HCT116 (cell line): ENCODE results near the gene HLA-DRB1. TPM values are rescaled to one million over a fixed set of nuclear protein-coding genes. Genes with fewer than 3 reads are reported as not detected.

Experiments
- ATAC-seq: fragments of 200-7000 bp; cut with Tn5 transposase; 2 replicates; pipeline ENCODE4 v1.9.1; 2020; ENCODE audit warnings: mild to moderate bottlenecking, moderate library complexity
- BruUV-seq: library from RNA; stranded (reverse); fragments of 400-500 nt; replicated peaks from 2 replicates; lab custom pipeline; 2021; lab: Mats Ljungman, UMichigan
- CTCF ChIA-PET: fragments of 300-600 bp; sonication (Branson Sonifier 250); formaldehyde crosslinking; loops from one replicate; lab custom pipeline; 2021; ENCODE audit warnings: antibody characterized with exemption; lab: Charles Lee
- POLR2A ChIA-PET: fragments of 300-600, 350-600 bp; sonication (Branson Sonifier 250); formaldehyde crosslinking; loops from one replicate; lab custom pipeline; 2021; ENCODE audit warnings: antibody characterized with exemption; lab: Charles Lee
- RAD21 ChIA-PET, 2 experiments: fragments of 300-600 bp; sonication (Branson Sonifier 250); formaldehyde crosslinking; loops; one replicate each; lab custom pipeline; 2023; ENCODE audit warnings: low total read pairs in 2 of 2; ENCODE audit not compliant: uncharacterized antibody in 2 of 2, unreplicated experiment in 2 of 2, low non-redundant PET in 1 of 2; lab: Charles Lee
- DNase-seq: peaks from one replicate; pipeline ENCODE4 v3.0.0-alpha.2; 2010; ENCODE audit warnings: low read depth, low spot score
- H2AFZ ChIP-seq: fragments of 200-600 bp; shearing (Covaris generic), sonication (generic); 2 replicates; pipeline ENCODE4 v1.6.1; 2017; ENCODE audit warnings: low read depth, mixed run types, mixed read lengths, antibody characterized with exemption, low read length; ENCODE audit not compliant: poor library complexity, severe bottlenecking
- H3K27ac ChIP-seq: 2 replicates; pipeline ENCODE4 v1.5.1; 2012; ENCODE audit warnings: low read depth, low read length
- H3K27me3 ChIP-seq: fragments of 200-600 bp; sonication (generic); 2 replicates; pipeline ENCODE4 v1.6.1; 2016; ENCODE audit warnings: mixed run types, low read length, mixed read lengths; ENCODE audit not compliant: insufficient read depth
- H3K36me3 ChIP-seq, 2 experiments: fragments of 200-500 bp in 1 of 2; fragments of 200-600 bp in 1 of 2; sonication (Bioruptor generic) in 1 of 2; sonication (generic) in 1 of 2; 2 replicates each; pipeline versions ENCODE4 v1.5.1 to v1.6.1; 2014 to 2016; ENCODE audit warnings: low read length in 2 of 2, inconsistent platforms in 1 of 2, mixed read lengths in 1 of 2, mixed run types in 1 of 2; ENCODE audit not compliant: insufficient read depth in 2 of 2, control insufficient read depth in 1 of 2
- H3K4me1 ChIP-seq, 2 experiments: fragments of 200-600 bp in 1 of 2; sonication (generic) in 1 of 2; 2 replicates each; pipeline versions ENCODE4 v1.5.1 to v1.6.1; 2012 to 2017; ENCODE audit warnings: low read length in 2 of 2, inconsistent platforms in 1 of 2, mild to moderate bottlenecking in 1 of 2, mixed read lengths in 1 of 2, mixed run types in 1 of 2, moderate library complexity in 1 of 2; ENCODE audit not compliant: insufficient read depth in 2 of 2, control insufficient read depth in 1 of 2
- H3K4me2 ChIP-seq: fragments of 200-600 bp; sonication (generic); 2 replicates; pipeline ENCODE4 v1.6.1; 2017; ENCODE audit warnings: mixed run types, low read length, mixed read lengths
- H3K4me3 ChIP-seq, 2 experiments: fragments of 200-600 bp in 1 of 2; sonication (generic) in 1 of 2; replicated peaks in 1 of 2; 2 replicates each; pipeline ENCODE4 v1.5.1; 2011 to 2016; ENCODE audit warnings: low read length in 2 of 2, control low read depth in 1 of 2, low read depth in 1 of 2, mild to moderate bottlenecking in 1 of 2, mixed read lengths in 1 of 2, mixed run types in 1 of 2
- H3K79me2 ChIP-seq: fragments of 200-600 bp; sonication (generic); 2 replicates; pipeline ENCODE4 v1.6.1; 2017; ENCODE audit warnings: mild to moderate bottlenecking, mixed run types, low read length, moderate library complexity, mixed read lengths; ENCODE audit not compliant: insufficient read depth
- H3K9ac ChIP-seq: fragments of 200-600 bp; sonication (generic); 2 replicates; pipeline ENCODE4 v1.6.1; 2016; ENCODE audit warnings: low read length, mixed read lengths
- H3K9me2 ChIP-seq: fragments of 200-600 bp; sonication (generic), shearing (Covaris generic); 2 replicates; pipeline ENCODE4 v1.6.1; 2017; ENCODE audit warnings: mixed run types, mild to moderate bottlenecking, moderate library complexity; ENCODE audit not compliant: insufficient read depth
- H3K9me3 ChIP-seq, 2 experiments: fragments of 200-500 bp in 1 of 2; fragments of 200-600 bp in 1 of 2; sonication (Bioruptor generic) in 1 of 2; sonication (generic) in 1 of 2; 2 replicates each; pipeline ENCODE4 v1.6.1; 2014 to 2017; ENCODE audit warnings: low read length in 2 of 2, mixed read lengths in 2 of 2, inconsistent platforms in 1 of 2, low read depth in 1 of 2, mild to moderate bottlenecking in 1 of 2, mixed run types in 1 of 2, moderate library complexity in 1 of 2; ENCODE audit not compliant: control insufficient read depth in 1 of 2, insufficient read depth in 1 of 2
- H4K20me1 ChIP-seq: fragments of 200-600 bp; sonication (generic), shearing (Covaris generic); 2 replicates; pipeline ENCODE4 v1.6.1; 2017; ENCODE audit warnings: mixed run types, mild to moderate bottlenecking, moderate library complexity; ENCODE audit not compliant: insufficient read depth
- ATF3 ChIP-seq: IDR thresholded peaks from 2 replicates; pipeline ENCODE4 v1.6.1; 2012
- CEBPB ChIP-seq: IDR thresholded peaks from 2 replicates; pipeline ENCODE4 v1.6.1; 2012; ENCODE audit warnings: low read depth
- EGR1 ChIP-seq: IDR thresholded peaks from 2 replicates; pipeline ENCODE4 v1.6.1; 2012; ENCODE audit warnings: low read depth
- ELF1 ChIP-seq: IDR thresholded peaks from 2 replicates; pipeline ENCODE4 v1.6.1; 2012; ENCODE audit warnings: low read depth, borderline replicate concordance
- EZH2 ChIP-seq: fragments of 200-600 bp; sonication (generic); IDR thresholded peaks from 2 replicates; pipeline ENCODE4 v1.6.1; 2017; ENCODE audit warnings: antibody characterized with exemption, mixed run types
- EZH2phosphoT487 ChIP-seq: fragments of 200-600 bp; IDR thresholded peaks from 2 replicates; pipeline ENCODE4 v1.6.1; 2018; ENCODE audit warnings: antibody characterized with exemption, borderline replicate concordance
- FOSL1 ChIP-seq: IDR thresholded peaks from 2 replicates; pipeline ENCODE4 v1.6.1; 2012; ENCODE audit warnings: low read depth
- JUND ChIP-seq: IDR thresholded peaks from 2 replicates; pipeline ENCODE4 v1.6.1; 2012
- POLR2A ChIP-seq: IDR thresholded peaks from 2 replicates; pipeline ENCODE4 v1.7.0; 2011; ENCODE audit warnings: borderline replicate concordance; ENCODE audit not compliant: insufficient read depth, insufficient read length; ENCODE audit errors: extremely low read depth
- SP1 ChIP-seq: IDR thresholded peaks from 2 replicates; pipeline ENCODE4 v1.6.1; 2012; ENCODE audit warnings: low read depth
- TCF7L2 ChIP-seq: IDR thresholded peaks from 2 replicates; pipeline ENCODE4 v1.7.0; 2011; ENCODE audit warnings: borderline replicate concordance, inconsistent platforms; ENCODE audit not compliant: insufficient read depth, insufficient read length; ENCODE audit errors: extremely low read depth
- YY1 ChIP-seq: IDR thresholded peaks from 2 replicates; pipeline ENCODE4 v1.6.1; 2011; ENCODE audit warnings: low read length, low read depth, moderate library complexity, mild to moderate bottlenecking; ENCODE audit not compliant: insufficient replicate concordance; ENCODE audit errors: extremely low read depth
- ZBTB33 ChIP-seq: IDR thresholded peaks from 2 replicates; pipeline ENCODE4 v1.6.1; 2011; ENCODE audit warnings: mild to moderate bottlenecking, low read length, moderate library complexity; ENCODE audit not compliant: insufficient replicate concordance; ENCODE audit errors: extremely low read depth
- ZFX ChIP-seq: fragments of 450-650 bp; IDR thresholded peaks from 2 replicates; pipeline ENCODE4 v1.6.1; 2017
- ZNF274 ChIP-seq: fragments of 200-500 bp; sonication (Bioruptor generic); IDR thresholded peaks from 2 replicates; pipeline ENCODE4 v1.6.1; 2014; ENCODE audit warnings: mild to moderate bottlenecking, low read depth, low read length, inconsistent platforms
- intact Hi-C: fragments of 100-400 bp; cut with micrococcal nuclease; formaldehyde crosslinking; loops from 2 replicates; pipeline ENCODE4 v1.10.0; 2022
- total RNA-seq: library from RNA; stranded (reverse); gene quantifications from one replicate; pipeline ENCODE4 v1.2.1, GENCODE V29; 2021; ENCODE audit not compliant: unreplicated experiment
- TF ChIP-seq, protein P1 (sequence below): IDR thresholded peaks from 2 replicates; pipeline ENCODE4 v1.6.1; 2012; ENCODE audit warnings: low read depth
- TF ChIP-seq, protein P2 (sequence below): IDR thresholded peaks from 2 replicates; pipeline ENCODE4 v1.6.1; 2012

HLA-DRB1 gene
- total RNA-seq, 1 experiment from 2014 or later = 2.7 TPM

- no peak for ATAC-seq
- H2AFZ ChIP-seq = no peak overlapping the region
- no peaks in the 10 kb centered on the region for H3K27me3 ChIP-seq
- no peak for DNase-seq
- no peaks in the 10 kb centered on the region for H3K9me2 ChIP-seq
- no peak for TF ChIP-seq YY1
- TF ChIP-seq ZBTB33 = no peak
- TF ChIP-seq ELF1 = no peak
- no peak for TF ChIP-seq EZH2phosphoT487
- no peak for TF ChIP-seq SP1
- TF ChIP-seq CEBPB = no peak
- no peak for TF ChIP-seq EGR1
- TF ChIP-seq, protein P1, sequence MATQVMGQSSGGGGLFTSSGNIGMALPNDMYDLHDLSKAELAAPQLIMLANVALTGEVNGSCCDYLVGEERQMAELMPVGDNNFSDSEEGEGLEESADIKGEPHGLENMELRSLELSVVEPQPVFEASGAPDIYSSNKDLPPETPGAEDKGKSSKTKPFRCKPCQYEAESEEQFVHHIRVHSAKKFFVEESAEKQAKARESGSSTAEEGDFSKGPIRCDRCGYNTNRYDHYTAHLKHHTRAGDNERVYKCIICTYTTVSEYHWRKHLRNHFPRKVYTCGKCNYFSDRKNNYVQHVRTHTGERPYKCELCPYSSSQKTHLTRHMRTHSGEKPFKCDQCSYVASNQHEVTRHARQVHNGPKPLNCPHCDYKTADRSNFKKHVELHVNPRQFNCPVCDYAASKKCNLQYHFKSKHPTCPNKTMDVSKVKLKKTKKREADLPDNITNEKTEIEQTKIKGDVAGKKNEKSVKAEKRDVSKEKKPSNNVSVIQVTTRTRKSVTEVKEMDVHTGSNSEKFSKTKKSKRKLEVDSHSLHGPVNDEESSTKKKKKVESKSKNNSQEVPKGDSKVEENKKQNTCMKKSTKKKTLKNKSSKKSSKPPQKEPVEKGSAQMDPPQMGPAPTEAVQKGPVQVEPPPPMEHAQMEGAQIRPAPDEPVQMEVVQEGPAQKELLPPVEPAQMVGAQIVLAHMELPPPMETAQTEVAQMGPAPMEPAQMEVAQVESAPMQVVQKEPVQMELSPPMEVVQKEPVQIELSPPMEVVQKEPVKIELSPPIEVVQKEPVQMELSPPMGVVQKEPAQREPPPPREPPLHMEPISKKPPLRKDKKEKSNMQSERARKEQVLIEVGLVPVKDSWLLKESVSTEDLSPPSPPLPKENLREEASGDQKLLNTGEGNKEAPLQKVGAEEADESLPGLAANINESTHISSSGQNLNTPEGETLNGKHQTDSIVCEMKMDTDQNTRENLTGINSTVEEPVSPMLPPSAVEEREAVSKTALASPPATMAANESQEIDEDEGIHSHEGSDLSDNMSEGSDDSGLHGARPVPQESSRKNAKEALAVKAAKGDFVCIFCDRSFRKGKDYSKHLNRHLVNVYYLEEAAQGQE = no peak
- no peak for TF ChIP-seq ZNF274
- TF ChIP-seq FOSL1 = no peak
- no peak for TF ChIP-seq POLR2A
- no peak for TF ChIP-seq EZH2
- no peak for TF ChIP-seq ATF3
- TF ChIP-seq, protein P2, sequence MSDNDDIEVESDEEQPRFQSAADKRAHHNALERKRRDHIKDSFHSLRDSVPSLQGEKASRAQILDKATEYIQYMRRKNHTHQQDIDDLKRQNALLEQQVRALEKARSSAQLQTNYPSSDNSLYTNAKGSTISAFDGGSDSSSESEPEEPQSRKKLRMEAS = no peak
- no peak for TF ChIP-seq JUND
- TF ChIP-seq TCF7L2 = no peak
- no peak for TF ChIP-seq ZFX
- no peaks in the 10 kb centered on the region for H3K9me3 ChIP-seq
- RAD21 ChIA-PET = no interaction called here
- H3K27ac ChIP-seq = no peak overlapping the region
- H4K20me1 ChIP-seq = no peaks in the 10 kb centered on the region
- no peak overlapping the region for H3K9ac ChIP-seq
- no TSS peak for BruUV-seq
- no peaks in the 10 kb centered on the region for H3K4me1 ChIP-seq
- POLR2A ChIA-PET = no interaction called here
- no peaks in the 10 kb centered on the region for H3K79me2 ChIP-seq
- H3K4me2 ChIP-seq = no peak overlapping the region
- CTCF ChIA-PET = no interaction called here
- no peaks in the 10 kb centered on the region for H3K36me3 ChIP-seq
- intact Hi-C loops = no loop called here
- H3K4me3 ChIP-seq = no peak overlapping the region
Observed at GRCh38 chr6:32562940-32563339, 26.7 kb downstream of the HLA-DRB1 start.
